HEK293 (cell line): ENCODE results near the gene ASPSCR1.

Experiments used
- CTCF ChIA-PET: fragments of 350-600 bp; formaldehyde crosslinking; extraction: SDS; loops from one replicate; lab custom pipeline; 2021; ENCODE audit warnings: antibody characterized with exemption; lab: Yijun Ruan, JAX
- POLR2A ChIA-PET: fragments of 300-600 bp; formaldehyde crosslinking; extraction: SDS; loops from one replicate; lab custom pipeline; 2020; ENCODE audit warnings: antibody characterized with exemption, inconsistent platforms; lab: Yijun Ruan, JAX
- H3K27ac ChIP-seq: fragments of 200-500 bp; sonication (Bioruptor generic); 2 replicates; pipeline ENCODE4 v1.5.1; 2014; ENCODE audit warnings: low read depth, low read length, control low read depth, inconsistent platforms; ENCODE audit errors: extremely low read depth
- H3K36me3 ChIP-seq, 2 experiments: fragments of 200-500 bp in 1 of 2; sonication (Bioruptor generic) in 1 of 2; 1 replicate in 1 of 2; 2 replicates in 1 of 2; pipeline ENCODE4 v1.5.1; 2014 to 2017; ENCODE audit warnings: inconsistent platforms in 2 of 2, low read length in 2 of 2; ENCODE audit not compliant: control insufficient read depth in 2 of 2, insufficient read depth in 1 of 2
- H3K4me1 ChIP-seq: fragments of 200-500 bp; sonication (Bioruptor generic); 2 replicates; pipeline ENCODE4 v1.5.1; 2014; ENCODE audit warnings: mild to moderate bottlenecking, low read length, inconsistent platforms; ENCODE audit not compliant: control insufficient read depth, insufficient read depth
- H3K4me3 ChIP-seq: 2 replicates; pipeline ENCODE4 v1.5.1; 2011; ENCODE audit warnings: low read depth, mild to moderate bottlenecking, control low read depth, low read length, moderate library complexity
- H3K9me3 ChIP-seq: fragments of 200-500 bp; sonication (Bioruptor generic); 2 replicates; pipeline ENCODE4 v1.5.1; 2014; ENCODE audit warnings: low read depth, low read length, inconsistent platforms; ENCODE audit not compliant: control insufficient read depth, insufficient read depth
- GLI4 ChIP-seq: fragments of 450-650 bp; formaldehyde crosslinking; IDR thresholded peaks from 2 replicates; pipeline ENCODE4 v1.5.1; 2016; ENCODE audit warnings: missing biosample characterization, missing genetic modification characterization
- PATZ1 ChIP-seq: fragments of 450-650 bp; formaldehyde crosslinking; IDR thresholded peaks from 2 replicates; pipeline ENCODE4 v1.5.1; 2016; ENCODE audit warnings: missing biosample characterization, missing genetic modification characterization
- ZNF121 ChIP-seq: fragments of 450-650 bp; formaldehyde crosslinking; IDR thresholded peaks from 2 replicates; pipeline ENCODE4 v1.5.1; 2016; ENCODE audit warnings: missing biosample characterization, missing genetic modification characterization
- ZNF184 ChIP-seq: fragments of 450-650 bp; IDR thresholded peaks from 2 replicates; pipeline ENCODE4 v1.5.1; 2018; ENCODE audit warnings: missing biosample characterization, mild to moderate bottlenecking, missing genetic modification characterization
- ZNF19 ChIP-seq: fragments of 450-650 bp; formaldehyde crosslinking; IDR thresholded peaks from 2 replicates; pipeline ENCODE4; 2016; ENCODE audit warnings: missing biosample characterization, missing genetic modification characterization, low read depth
- ZNF214 ChIP-seq: fragments of 450-650 bp; formaldehyde crosslinking; IDR thresholded peaks from 2 replicates; pipeline ENCODE4 v1.5.1; 2017; ENCODE audit warnings: missing biosample characterization, mild to moderate bottlenecking, missing genetic modification characterization, borderline replicate concordance
- ZNF23 ChIP-seq: fragments of 450-650 bp; formaldehyde crosslinking; IDR thresholded peaks from 2 replicates; pipeline ENCODE4 v1.5.1; 2016; ENCODE audit warnings: missing biosample characterization, missing genetic modification characterization, borderline replicate concordance
- ZNF274 ChIP-seq, 2 experiments: fragments of 200-500 bp in 1 of 2; fragments of 450-650 bp in 1 of 2; sonication (Bioruptor generic) in 1 of 2; formaldehyde crosslinking in 1 of 2; IDR thresholded peaks; 2 replicates each; pipeline versions ENCODE4 v1.5.1 to v1.6.1; 2014 to 2016; ENCODE audit warnings: borderline replicate concordance in 1 of 2, inconsistent platforms in 1 of 2, low read length in 1 of 2, missing biosample characterization in 1 of 2, missing genetic modification characterization in 1 of 2
- ZNF341 ChIP-seq: fragments of 450-650 bp; formaldehyde crosslinking; IDR thresholded peaks from 2 replicates; pipeline ENCODE4; 2016; ENCODE audit warnings: low read depth, missing biosample characterization, missing genetic modification characterization
- ZNF510 ChIP-seq: fragments of 450-650 bp; formaldehyde crosslinking; IDR thresholded peaks from 2 replicates; pipeline ENCODE4 v1.5.1; 2018; ENCODE audit warnings: mild to moderate bottlenecking, missing genetic modification characterization, missing biosample characterization; ENCODE audit not compliant: insufficient replicate concordance
- ZNF596 ChIP-seq: fragments of 450-650 bp; IDR thresholded peaks from 2 replicates; pipeline ENCODE4 v1.5.0; 2018; ENCODE audit warnings: missing biosample characterization, mild to moderate bottlenecking, missing genetic modification characterization, moderate library complexity
- ZNF610 ChIP-seq: fragments of 450-650 bp; formaldehyde crosslinking; IDR thresholded peaks from 2 replicates; pipeline ENCODE4 v1.5.1; 2016; ENCODE audit warnings: missing biosample characterization, missing genetic modification characterization, borderline replicate concordance
- ZSCAN5A ChIP-seq: fragments of 450-650 bp; formaldehyde crosslinking; IDR thresholded peaks from 2 replicates; pipeline ENCODE4 v1.5.1; 2016; ENCODE audit warnings: missing biosample characterization, missing genetic modification characterization

ASPSCR1 gene

GRCh38 chr17:81964081-81964849 is 13.2 kb upstream of the ASPSCR1 start:
- no peaks in the 10 kb centered on the region for H3K9me3 ChIP-seq
- no peaks in the 10 kb centered on the region for H3K36me3 ChIP-seq
- peaks cover 4% of the 10 kb centered on the region; the same call in 1 of the 2 replicates for H3K4me1 ChIP-seq
- no peak overlapping the region for H3K27ac ChIP-seq
- TF ChIP-seq ZSCAN5A (tag by site-specific recombination), result no peak
- no peak for TF ChIP-seq ZNF121
- no peak for TF ChIP-seq ZNF19 (tag by site-specific recombination)
- no peak for TF ChIP-seq ZNF184 (tag by site-specific recombination)
- no peak for TF ChIP-seq ZNF274 (IDR thresholded peaks at IDR 0.05; ENCODE audit: low read length)
- no peak for TF ChIP-seq ZNF274 (tag by site-specific recombination; IDR thresholded peaks at IDR 0.05; ENCODE audit: borderline replicate concordance)
- no peak for TF ChIP-seq ZNF214 (tag by site-specific recombination)
- CTCF ChIA-PET, result interaction anchor here (0.8 to 2.5 kb wide), 2 partner anchors 13 to 56 kb away, joined by 4 to 13 read pairs; no protein-coding TSS in a partner anchor
- POLR2A ChIA-PET, result interaction anchor here (2.0 kb wide), 1 partner anchor 56 kb away, joined by 5 read pairs; no protein-coding TSS in a partner anchor
- no peak overlapping the region for H3K4me3 ChIP-seq

- TF ChIP-seq ZNF610 (no peak), ZNF23 (no peak), PATZ1 (peak; percentile 50; the same call in 1 of the 2 replicates), ZNF341 (peak; percentile 79), GLI4 (tag by site-specific recombination) (no peak), ZSCAN5A (tag by site-specific recombination) (no peak), ZNF510 (tag by site-specific recombination) (no peak), ZNF596 (tag by site-specific recombination) (no peak)
- Histone ChIP-seq H3K27ac (no peak overlapping the region), H3K4me1 (no peaks in the 10 kb centered on the region), H3K4me3 (no peak overlapping the region), H3K9me3 (no peaks in the 10 kb centered on the region), H3K36me3 (no peaks in the 10 kb centered on the region)
- POLR2A ChIA-PET, result interaction anchor here (1.4 kb wide), 1 partner anchor 16 kb away, joined by 10 read pairs; no protein-coding TSS in a partner anchor
- CTCF ChIA-PET, result interaction anchor here (0.6 to 1.7 kb wide), 3 partner anchors 53 to 675 kb away, joined by 3 to 9 read pairs (median 4); no protein-coding TSS in a partner anchor
Measured at GRCh38 chr17:81966343-81967243, 10.8 kb upstream of the ASPSCR1 start.
